ENCODE measurements around the gene ERGIC1. TPM values are rescaled to one million over a fixed set of nuclear protein-coding genes. Genes with fewer than 3 reads are reported as not detected.
A peak's percentile ranks its signal among the peaks of the same experiment; 100 is the strongest.

The ERGIC1 gene
- total RNA-seq, 1 experiment from 2014 or later, result 77.0 TPM

DNA sequence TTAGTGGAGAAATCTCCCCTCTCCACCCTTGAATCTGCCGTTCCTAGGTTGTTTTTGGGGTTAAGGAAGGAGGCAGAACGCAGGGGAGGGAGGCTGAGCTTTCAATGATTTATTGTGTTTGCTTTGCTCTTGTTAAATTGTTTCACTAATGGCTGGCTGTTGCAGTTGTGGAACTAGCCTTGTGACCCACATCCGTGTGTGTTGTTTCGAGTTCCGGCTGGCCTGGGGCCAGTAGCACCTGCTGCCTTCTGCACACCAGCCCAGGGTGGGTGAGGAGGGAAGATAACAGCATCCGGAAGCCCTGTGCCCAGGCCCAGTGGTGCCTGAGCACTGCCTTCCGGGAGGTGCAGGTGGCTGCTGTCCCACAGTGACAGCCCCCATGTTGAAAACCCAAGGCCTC is 3.6 kb downstream of the ERGIC1 start:
- Histone ChIP-seq H3T11ph (ENCODE audit: low read length) (no peak overlapping the region), H3K79me1 (ENCODE audit: insufficient read depth, low read depth, low read length, poor library complexity, severe bottlenecking) (peaks cover 3% of the 10 kb centered on the region), H3K23ac (ENCODE audit: insufficient read length, low read depth, low read length) (no peak overlapping the region), H2BK5ac (ENCODE audit: insufficient read length, low read length) (no peak overlapping the region), H2AK5ac (ENCODE audit: insufficient read length, low read length) (no peak overlapping the region), H2BK12ac (ENCODE audit: insufficient read length, low read depth, low read length) (no peak overlapping the region), H4K5ac (ENCODE audit: insufficient read length, low read depth, low read length) (no peak overlapping the region), H2BK20ac (ENCODE audit: low read depth, low read length, poor library complexity, severe bottlenecking) (no peak overlapping the region), H3K4me1 (ENCODE audit: insufficient read depth, low read length) (peaks cover 7% of the 10 kb centered on the region; the same call in 1 of the 2 replicates), H3K79me2 (ENCODE audit: insufficient read depth, low read length) (peaks cover 24% of the 10 kb centered on the region; the same call in 1 of the 2 replicates), H3K18ac (ENCODE audit: insufficient read length, low read depth, low read length) (no peak overlapping the region), H3K23me2 (ENCODE audit: insufficient read length, low read depth, low read length, poor library complexity, severe bottlenecking) (no peaks in the 10 kb centered on the region), H4K20me1 (ENCODE audit: control insufficient read depth, insufficient read depth, insufficient read length) (peaks cover 2% of the 10 kb centered on the region), H3K56ac (ENCODE audit: insufficient read length, low read depth, low read length) (no peak overlapping the region), H3K9me3 (ENCODE audit: control insufficient read depth, low read depth, low read length) (no peaks in the 10 kb centered on the region), H3K27me3 (ENCODE audit: insufficient read depth, low read length) (no peaks in the 10 kb centered on the region), H3K9ac (ENCODE audit: extremely low read depth, insufficient read length, low read length) (no peak overlapping the region), H4K91ac (ENCODE audit: insufficient read length, low read depth, low read length) (no peak overlapping the region), H3K14ac (ENCODE audit: insufficient read depth, low read length) (no peak overlapping the region; the same call in 1 of the 2 replicates), H2BK15ac (ENCODE audit: low read depth, low read length) (no peak overlapping the region), H3K4me2 (ENCODE audit: insufficient read depth, insufficient read length, low read length) (no peak overlapping the region), H3K27ac (ENCODE audit: insufficient read length, low read depth, low read length) (no peak overlapping the region), H2BK120ac (ENCODE audit: low read depth, low read length, poor library complexity, severe bottlenecking) (no peak overlapping the region), H3K4ac (ENCODE audit: low read depth, low read length) (no peak overlapping the region), H2AFZ (ENCODE audit: low read length) (no peak overlapping the region), H4K8ac (replicated peaks; ENCODE audit: insufficient read length, low read depth, low read length) (no peak overlapping the region)
- DNase-seq, result no peak
- WGBS (ENCODE audit: extremely low coverage, insufficient read length, low lambda C conversion rate), result no CpG with 5 or more reads among the region's 7 CpGs
- peak overlapping the region in 1 of 3 experiments; percentile 70; a peak in 1 of 7 replicates for H3K27ac Mint-ChIP-seq
- H3K36me3 Mint-ChIP-seq (ENCODE audit: insufficient read depth in 1 of 3, low read depth in 3 of 3), result peaks cover 6 to 11% (median 7%) of the 10 kb centered on the region in 3 experiments; a peak in 5 of 7 replicates
- peaks cover 27 to 34% of the 10 kb centered on the region in 2 experiments for H3K4me1 Mint-ChIP-seq
- TF ChIP-seq, protein P1, sequence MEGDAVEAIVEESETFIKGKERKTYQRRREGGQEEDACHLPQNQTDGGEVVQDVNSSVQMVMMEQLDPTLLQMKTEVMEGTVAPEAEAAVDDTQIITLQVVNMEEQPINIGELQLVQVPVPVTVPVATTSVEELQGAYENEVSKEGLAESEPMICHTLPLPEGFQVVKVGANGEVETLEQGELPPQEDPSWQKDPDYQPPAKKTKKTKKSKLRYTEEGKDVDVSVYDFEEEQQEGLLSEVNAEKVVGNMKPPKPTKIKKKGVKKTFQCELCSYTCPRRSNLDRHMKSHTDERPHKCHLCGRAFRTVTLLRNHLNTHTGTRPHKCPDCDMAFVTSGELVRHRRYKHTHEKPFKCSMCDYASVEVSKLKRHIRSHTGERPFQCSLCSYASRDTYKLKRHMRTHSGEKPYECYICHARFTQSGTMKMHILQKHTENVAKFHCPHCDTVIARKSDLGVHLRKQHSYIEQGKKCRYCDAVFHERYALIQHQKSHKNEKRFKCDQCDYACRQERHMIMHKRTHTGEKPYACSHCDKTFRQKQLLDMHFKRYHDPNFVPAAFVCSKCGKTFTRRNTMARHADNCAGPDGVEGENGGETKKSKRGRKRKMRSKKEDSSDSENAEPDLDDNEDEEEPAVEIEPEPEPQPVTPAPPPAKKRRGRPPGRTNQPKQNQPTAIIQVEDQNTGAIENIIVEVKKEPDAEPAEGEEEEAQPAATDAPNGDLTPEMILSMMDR (conservative IDR thresholded peaks at IDR 0.05), result no peak
- no peaks in the 10 kb centered on the region for H3K27me3 Mint-ChIP-seq (ENCODE audit: low read depth)
- H3K9me3 Mint-ChIP-seq, result no peaks in the 10 kb centered on the region
- no peak overlapping the region for H3K4me3 Mint-ChIP-seq

Measured in H9 (cell line).